H9 (cell line): ENCODE data around the gene CNOT6. TPM values are rescaled to one million over a fixed set of nuclear protein-coding genes. Genes with fewer than 3 reads are reported as not detected.

ENCODE experiments used
- DNase-seq: peaks from one replicate; pipeline ENCODE4 v3.0.0-alpha.2; 2017
- H2AFZ ChIP-seq: one replicate; pipeline ENCODE4 v1.6.1; 2013; ENCODE audit warnings: mild to moderate bottlenecking, low read length, control low read depth, moderate library complexity
- H2AK5ac ChIP-seq: 2 replicates; pipeline ENCODE4 v1.6.1; 2013; ENCODE audit warnings: low read length, control low read depth, mixed read lengths; ENCODE audit not compliant: insufficient read length
- H2BK120ac ChIP-seq: one replicate; pipeline ENCODE4 v1.6.1; 2013; ENCODE audit warnings: low read depth, mild to moderate bottlenecking, low read length, control low read depth, inconsistent platforms; ENCODE audit not compliant: poor library complexity, severe bottlenecking
- H2BK12ac ChIP-seq: 2 replicates; pipeline ENCODE4 v1.6.1; 2013; ENCODE audit warnings: low read length, control low read depth, mixed read lengths, low read depth; ENCODE audit not compliant: insufficient read length
- H2BK15ac ChIP-seq: 2 replicates; pipeline ENCODE4 v1.6.1; 2013; ENCODE audit warnings: low read depth, low read length, control low read depth
- H2BK20ac ChIP-seq: one replicate; pipeline ENCODE4 v1.6.1; 2013; ENCODE audit warnings: low read depth, mild to moderate bottlenecking, low read length, control low read depth, inconsistent platforms; ENCODE audit not compliant: poor library complexity, severe bottlenecking
- H2BK5ac ChIP-seq: 2 replicates; pipeline ENCODE4 v1.6.1; 2013; ENCODE audit warnings: low read length, control low read depth, mixed read lengths; ENCODE audit not compliant: insufficient read length
- H3K14ac ChIP-seq: 2 replicates; pipeline ENCODE4 v1.6.1; 2013; ENCODE audit warnings: low read length, control low read depth; ENCODE audit not compliant: insufficient read depth
- H3K18ac ChIP-seq: 2 replicates; pipeline ENCODE4 v1.6.1; 2013; ENCODE audit warnings: low read depth, mild to moderate bottlenecking, mixed read lengths, low read length, control low read depth; ENCODE audit not compliant: insufficient read length
- H3K23ac ChIP-seq: 2 replicates; pipeline ENCODE4 v1.6.1; 2013; ENCODE audit warnings: low read length, control low read depth, mixed read lengths, low read depth; ENCODE audit not compliant: insufficient read length
- H3K23me2 ChIP-seq: 2 replicates; pipeline ENCODE4 v1.6.1; 2013; ENCODE audit warnings: low read depth, mild to moderate bottlenecking, mixed read lengths, low read length, control low read depth; ENCODE audit not compliant: insufficient read length, poor library complexity, severe bottlenecking
- H3K27ac ChIP-seq: 2 replicates; pipeline ENCODE4 v1.5.1; 2013; ENCODE audit warnings: low read length, control low read depth, mixed read lengths, low read depth; ENCODE audit not compliant: insufficient read length
- H3K27me3 ChIP-seq: 2 replicates; pipeline ENCODE4 v1.6.1; 2013; ENCODE audit warnings: low read length, control low read depth, inconsistent platforms; ENCODE audit not compliant: insufficient read depth
- H3K4ac ChIP-seq: 2 replicates; pipeline ENCODE4 v1.6.1; 2013; ENCODE audit warnings: low read depth, mild to moderate bottlenecking, control low read depth, inconsistent platforms, low read length, moderate library complexity
- H3K4me1 ChIP-seq: 2 replicates; pipeline ENCODE4 v1.6.1; 2013; ENCODE audit warnings: low read length, control low read depth, inconsistent platforms; ENCODE audit not compliant: insufficient read depth
- H3K4me2 ChIP-seq: 2 replicates; pipeline ENCODE4 v1.6.1; 2013; ENCODE audit warnings: low read length, control low read depth, mixed read lengths; ENCODE audit not compliant: insufficient read length, insufficient read depth
- H3K56ac ChIP-seq: 2 replicates; pipeline ENCODE4 v1.6.1; 2013; ENCODE audit warnings: low read depth, mild to moderate bottlenecking, mixed read lengths, low read length, control low read depth; ENCODE audit not compliant: insufficient read length
- H3K79me1 ChIP-seq: 2 replicates; pipeline ENCODE4 v1.6.1; 2013; ENCODE audit warnings: low read depth, mild to moderate bottlenecking, moderate library complexity, low read length, control low read depth, inconsistent platforms; ENCODE audit not compliant: insufficient read depth, poor library complexity, severe bottlenecking
- H3K79me2 ChIP-seq: 2 replicates; pipeline ENCODE4 v1.6.1; 2013; ENCODE audit warnings: low read length, control low read depth, inconsistent platforms; ENCODE audit not compliant: insufficient read depth
- H3K9ac ChIP-seq: 2 replicates; pipeline ENCODE4 v1.6.1; 2013; ENCODE audit warnings: low read length, control low read depth, mixed read lengths; ENCODE audit not compliant: insufficient read length; ENCODE audit errors: extremely low read depth
- H3K9me3 ChIP-seq: one replicate; pipeline ENCODE4 v1.6.1; 2013; ENCODE audit warnings: low read depth, low read length, inconsistent platforms; ENCODE audit not compliant: control insufficient read depth
- H3T11ph ChIP-seq: one replicate; pipeline ENCODE4 v1.6.1; 2013; ENCODE audit warnings: mild to moderate bottlenecking, low read length, control low read depth, inconsistent platforms
- H4K20me1 ChIP-seq: one replicate; pipeline ENCODE4 v1.6.1; 2013; ENCODE audit not compliant: control insufficient read depth, insufficient read length, insufficient read depth
- H4K5ac ChIP-seq: 2 replicates; pipeline ENCODE4 v1.6.1; 2013; ENCODE audit warnings: low read depth, mild to moderate bottlenecking, mixed read lengths, low read length, control low read depth; ENCODE audit not compliant: insufficient read length
- H4K8ac ChIP-seq: replicated peaks from 2 replicates; pipeline ENCODE4 v1.6.1; 2013; ENCODE audit warnings: low read length, control low read depth, mixed read lengths, low read depth; ENCODE audit not compliant: insufficient read length
- H4K91ac ChIP-seq: 2 replicates; pipeline ENCODE4 v1.6.1; 2013; ENCODE audit warnings: low read depth, mild to moderate bottlenecking, moderate library complexity, mixed read lengths, low read length, control low read depth; ENCODE audit not compliant: insufficient read length
- H3K27ac Mint-ChIP-seq, 3 experiments: 2 replicates in 2 of 3; 3 replicates in 1 of 3; pipeline ENCODE4 v1.8.0; 2020 to 2021; ENCODE audit warnings: mixed read lengths in 3 of 3, mild to moderate bottlenecking in 1 of 3, moderate library complexity in 1 of 3
- H3K27me3 Mint-ChIP-seq: 2 replicates; pipeline ENCODE4 v1.8.0; 2021; ENCODE audit warnings: low read depth, mild to moderate bottlenecking, moderate library complexity, mixed read lengths
- H3K36me3 Mint-ChIP-seq, 3 experiments: 2 replicates in 2 of 3; 3 replicates in 1 of 3; pipeline ENCODE4 v1.8.0; 2020 to 2021; ENCODE audit warnings: low read depth in 3 of 3, mixed read lengths in 3 of 3; ENCODE audit not compliant: insufficient read depth in 1 of 3
- H3K4me1 Mint-ChIP-seq, 2 experiments: 2 replicates each; pipeline ENCODE4 v1.8.0; 2020; ENCODE audit warnings: mixed read lengths in 2 of 2
- H3K4me3 Mint-ChIP-seq, 2 experiments: 2 replicates in 1 of 2; 3 replicates in 1 of 2; pipeline ENCODE4 v1.8.0; 2020 to 2021; ENCODE audit warnings: mild to moderate bottlenecking in 2 of 2, mixed read lengths in 2 of 2, moderate library complexity in 1 of 2
- H3K9me3 Mint-ChIP-seq, 2 experiments: 2 replicates in 1 of 2; 3 replicates in 1 of 2; pipeline ENCODE4 v1.8.0; 2020; ENCODE audit warnings: mild to moderate bottlenecking in 2 of 2, mixed read lengths in 2 of 2, moderate library complexity in 1 of 2
- whole genome bisulfite sequencing: extraction: QIAGEN DNeasy Blood & Tissue Kit; methylation state at CpG from one replicate; pipeline ENCODE4 v1.1.7; 2013; ENCODE audit warnings: missing lambda C conversion rate, low lambda C conversion rate, mixed read lengths; ENCODE audit not compliant: insufficient read length; ENCODE audit errors: extremely low coverage; 5-methylcytosine and 5-hydroxymethylcytosine counted together
- total RNA-seq: library from RNA; stranded (reverse); gene quantifications from 2 replicates; pipeline ENCODE4 v1.2.1, GENCODE V29; 2021
- TF ChIP-seq, protein P1 (sequence below): fragments of 200-600 bp; sonication (generic); conservative IDR thresholded peaks from 3 replicates; pipeline ENCODE4 v1.8.0; 2021; ENCODE audit warnings: antibody characterized with exemption, mild to moderate bottlenecking

CNOT6 gene
- total RNA-seq, 1 experiment from 2014 or later = 45.0 TPM

DNA sequence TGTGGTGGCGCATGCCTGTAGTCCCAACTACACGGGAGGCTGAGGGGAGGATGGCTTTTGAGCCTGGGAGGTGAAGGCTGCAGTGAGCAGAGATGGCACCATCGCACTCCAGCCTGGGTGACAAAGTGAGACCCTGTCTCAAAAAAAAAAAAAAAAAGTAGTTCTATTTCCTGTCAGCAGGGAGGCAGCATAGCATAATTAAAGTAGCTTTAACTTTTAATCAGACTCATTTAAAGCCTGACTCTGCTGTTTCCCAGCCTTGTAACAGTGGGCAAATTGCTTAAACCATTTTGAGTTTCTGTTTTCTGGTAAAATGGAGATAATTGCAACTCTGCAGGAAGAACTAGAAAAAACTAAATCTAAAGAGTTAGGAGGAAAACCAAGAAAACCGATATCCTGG lies 31.2 kb downstream of the CNOT6 start:
- Histone ChIP-seq H3K23ac (no peak overlapping the region), H4K5ac (no peak overlapping the region), H3K9me3 (no peaks in the 10 kb centered on the region), H3K79me2 (peaks cover 41% of the 10 kb centered on the region; the same call in 1 of the 2 replicates), H3K79me1 (peaks cover 5% of the 10 kb centered on the region), H3K27ac (no peak overlapping the region), H3K14ac (no peak overlapping the region), H2BK12ac (no peak overlapping the region), H3K23me2 (no peaks in the 10 kb centered on the region), H3K4ac (no peak overlapping the region), H4K20me1 (no peaks in the 10 kb centered on the region), H3K56ac (no peak overlapping the region), H2BK20ac (no peak overlapping the region), H2BK15ac (no peak overlapping the region), H3T11ph (no peak overlapping the region), H2AFZ (no peak overlapping the region), H2BK120ac (no peak overlapping the region), H3K27me3 (no peaks in the 10 kb centered on the region), H3K18ac (no peak overlapping the region), H3K9ac (no peak overlapping the region), H2AK5ac (no peak overlapping the region), H3K4me1 (peaks cover 2% of the 10 kb centered on the region; the same call in 1 of the 2 replicates), H4K91ac (no peak overlapping the region), H4K8ac (no peak overlapping the region), H2BK5ac (no peak overlapping the region), H3K4me2 (no peak overlapping the region)
- no peak for DNase-seq
- TF ChIP-seq, protein P1, sequence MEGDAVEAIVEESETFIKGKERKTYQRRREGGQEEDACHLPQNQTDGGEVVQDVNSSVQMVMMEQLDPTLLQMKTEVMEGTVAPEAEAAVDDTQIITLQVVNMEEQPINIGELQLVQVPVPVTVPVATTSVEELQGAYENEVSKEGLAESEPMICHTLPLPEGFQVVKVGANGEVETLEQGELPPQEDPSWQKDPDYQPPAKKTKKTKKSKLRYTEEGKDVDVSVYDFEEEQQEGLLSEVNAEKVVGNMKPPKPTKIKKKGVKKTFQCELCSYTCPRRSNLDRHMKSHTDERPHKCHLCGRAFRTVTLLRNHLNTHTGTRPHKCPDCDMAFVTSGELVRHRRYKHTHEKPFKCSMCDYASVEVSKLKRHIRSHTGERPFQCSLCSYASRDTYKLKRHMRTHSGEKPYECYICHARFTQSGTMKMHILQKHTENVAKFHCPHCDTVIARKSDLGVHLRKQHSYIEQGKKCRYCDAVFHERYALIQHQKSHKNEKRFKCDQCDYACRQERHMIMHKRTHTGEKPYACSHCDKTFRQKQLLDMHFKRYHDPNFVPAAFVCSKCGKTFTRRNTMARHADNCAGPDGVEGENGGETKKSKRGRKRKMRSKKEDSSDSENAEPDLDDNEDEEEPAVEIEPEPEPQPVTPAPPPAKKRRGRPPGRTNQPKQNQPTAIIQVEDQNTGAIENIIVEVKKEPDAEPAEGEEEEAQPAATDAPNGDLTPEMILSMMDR = no peak
- no CpG with 5 or more reads among the region's 4 CpGs for WGBS
- H3K27ac Mint-ChIP-seq = peak overlapping the region in 2 of 3 experiments; percentile 25 to 69; a peak in 2 of 7 replicates
- H3K4me3 Mint-ChIP-seq = no peak overlapping the region; a peak in 1 of 5 replicates
- H3K9me3 Mint-ChIP-seq = peaks cover 11 to 14% of the 10 kb centered on the region in 2 experiments; a peak in 4 of 5 replicates
- no peaks in the 10 kb centered on the region for H3K27me3 Mint-ChIP-seq
- peaks cover 51 to 56% of the 10 kb centered on the region in 2 experiments for H3K4me1 Mint-ChIP-seq
- peaks cover 28 to 32% (median 31%) of the 10 kb centered on the region in 3 experiments for H3K36me3 Mint-ChIP-seq
